GM12874 (cell line): ENCODE results near the gene WDR55.

Experiments
- TF ChIP-seq, protein P1 (sequence below): IDR thresholded peaks from 2 replicates; pipeline ENCODE4 v1.5.1; 2011; ENCODE audit warnings: low read depth, mild to moderate bottlenecking, control low read depth, low read length, moderate library complexity; ENCODE audit not compliant: insufficient read depth

WDR55 gene

DNA sequence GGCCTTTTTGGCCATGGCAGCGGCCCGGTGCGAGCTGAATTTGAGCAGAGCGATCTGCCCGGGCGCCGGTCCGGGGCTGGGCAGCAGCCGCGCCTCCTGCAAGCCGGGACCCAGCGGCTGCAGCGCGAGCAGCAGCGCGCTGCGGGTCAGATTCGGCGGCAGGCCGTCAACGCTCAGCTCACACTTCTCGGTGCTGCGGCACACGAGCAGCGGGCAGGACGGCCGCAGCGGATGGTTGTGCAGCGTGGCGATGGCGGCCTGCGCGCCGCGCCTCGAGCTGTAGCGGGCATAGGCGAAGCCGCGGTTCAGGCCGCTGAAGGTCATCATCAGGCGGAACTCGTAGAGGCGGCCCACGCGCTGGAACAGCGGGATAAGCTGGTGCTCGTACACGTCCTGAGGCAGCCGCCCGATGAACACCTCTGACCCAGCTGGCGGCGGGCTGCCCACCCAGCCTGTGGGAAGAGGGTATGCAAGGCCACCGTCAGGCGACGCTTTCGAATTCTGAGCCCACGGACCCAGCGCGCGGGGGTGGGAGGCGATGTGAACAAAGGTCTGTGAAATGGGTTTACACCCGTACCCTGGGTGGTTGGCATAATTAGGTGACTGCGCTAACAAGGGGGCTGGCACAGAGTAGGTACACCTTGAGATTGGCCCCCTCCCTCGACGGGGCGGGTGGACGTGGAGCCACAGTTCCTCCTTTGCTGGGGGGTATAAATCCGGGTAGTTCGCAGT lies 7.9 kb downstream of the WDR55 start:
- TF ChIP-seq, protein P1, sequence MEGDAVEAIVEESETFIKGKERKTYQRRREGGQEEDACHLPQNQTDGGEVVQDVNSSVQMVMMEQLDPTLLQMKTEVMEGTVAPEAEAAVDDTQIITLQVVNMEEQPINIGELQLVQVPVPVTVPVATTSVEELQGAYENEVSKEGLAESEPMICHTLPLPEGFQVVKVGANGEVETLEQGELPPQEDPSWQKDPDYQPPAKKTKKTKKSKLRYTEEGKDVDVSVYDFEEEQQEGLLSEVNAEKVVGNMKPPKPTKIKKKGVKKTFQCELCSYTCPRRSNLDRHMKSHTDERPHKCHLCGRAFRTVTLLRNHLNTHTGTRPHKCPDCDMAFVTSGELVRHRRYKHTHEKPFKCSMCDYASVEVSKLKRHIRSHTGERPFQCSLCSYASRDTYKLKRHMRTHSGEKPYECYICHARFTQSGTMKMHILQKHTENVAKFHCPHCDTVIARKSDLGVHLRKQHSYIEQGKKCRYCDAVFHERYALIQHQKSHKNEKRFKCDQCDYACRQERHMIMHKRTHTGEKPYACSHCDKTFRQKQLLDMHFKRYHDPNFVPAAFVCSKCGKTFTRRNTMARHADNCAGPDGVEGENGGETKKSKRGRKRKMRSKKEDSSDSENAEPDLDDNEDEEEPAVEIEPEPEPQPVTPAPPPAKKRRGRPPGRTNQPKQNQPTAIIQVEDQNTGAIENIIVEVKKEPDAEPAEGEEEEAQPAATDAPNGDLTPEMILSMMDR, result no peak

GRCh38 chr5:140673187-140673976 lies 8.7 kb downstream of the WDR55 start, which contains the start of gene DND1:
Gene DND1, minus strand, starts transcription at chr5:140673576. Its CDS starts 34 bp downstream, at chr5:140673542.
- TF ChIP-seq, protein P1, result no peak

- TF ChIP-seq, protein P1, result no peak
These were observed 9.5 kb downstream of the WDR55 start for GRCh38 chr5:140674211-140674610.

DNA sequence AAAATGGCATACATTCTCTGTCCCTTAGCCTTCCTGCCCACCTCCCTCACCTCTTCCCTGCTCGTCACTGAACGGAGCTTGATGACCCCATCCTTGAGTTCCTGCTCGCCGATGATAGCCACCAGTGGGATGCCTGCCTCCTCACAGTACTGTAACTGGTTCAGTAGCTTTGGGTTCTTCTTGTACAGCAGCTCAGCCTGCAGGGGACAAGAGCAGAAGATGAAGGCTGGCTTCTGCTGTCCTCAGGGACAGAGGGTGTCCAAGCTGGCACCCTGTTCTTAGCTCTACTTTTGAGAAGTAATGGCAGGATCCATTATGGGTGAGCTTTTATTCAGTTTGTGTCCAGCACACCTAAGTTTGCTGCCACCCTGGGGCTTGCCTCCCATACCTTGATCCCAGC lies 9.9 kb downstream of the WDR55 start:
- TF ChIP-seq, protein P1, result no peak

GRCh38 chr5:140677947-140678346 lies 13.2 kb downstream of the WDR55 start:
- TF ChIP-seq, protein P1, result no peak

- TF ChIP-seq, protein P1, result no peak
These were observed 14.3 kb downstream of the WDR55 start for GRCh38 chr5:140678993-140679392.

DNA sequence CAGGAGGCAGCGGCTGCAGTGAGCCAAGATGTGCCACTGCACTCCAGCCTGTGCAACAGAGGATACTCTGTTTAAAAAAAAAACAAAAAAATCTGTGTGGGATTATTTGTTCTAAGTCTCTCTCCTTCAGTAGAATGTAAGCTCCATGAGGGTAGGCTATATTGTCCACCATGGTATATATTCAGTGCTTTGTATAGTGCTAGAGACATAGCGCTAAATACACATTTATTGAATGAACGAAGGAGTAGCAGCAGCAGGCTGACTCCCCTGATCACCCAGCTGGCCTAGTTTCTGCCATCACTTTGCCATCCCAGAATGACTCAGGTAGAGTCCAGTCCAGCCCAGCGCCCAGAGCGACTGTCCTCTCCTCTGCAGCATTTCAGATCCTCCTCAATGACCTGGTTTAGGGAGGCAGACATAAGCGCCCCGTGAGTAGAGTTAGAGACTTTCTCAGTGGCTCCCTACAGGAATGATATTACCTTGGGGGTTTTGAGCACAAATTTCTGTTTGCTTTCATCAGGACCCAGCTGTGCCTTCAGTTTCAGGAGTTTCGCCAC lies 25.8 kb downstream of the WDR55 start:
- TF ChIP-seq, protein P1, result no peak
